IPS DF 19.7 (cell line): ENCODE measurements around the gene STX1A.
"Not testable (repeated sequence)": the region's sequence is repeated elsewhere in the genome, so short reads cannot be mapped to it uniquely, and the experiment has no call there.

Source experiments
- DNase-seq: peaks from one replicate; pipeline ENCODE4 v3.0.0-alpha.2; 2013; ENCODE audit warnings: low read depth, low spot score

The STX1A gene

GRCh38 chr7:73683056-73683787 is 36.2 kb downstream of the STX1A start, which contains the start of the genes BUD23 and DNAJC30:
TSS of gene BUD23 (plus strand) at chr7:73683597. CDS start at chr7:73683626, 29 bp downstream.
TSS of gene DNAJC30 (minus strand) at chr7:73683453. CDS start at chr7:73683423, 30 bp downstream.
- peak; percentile 84 for DNase-seq

DNA sequence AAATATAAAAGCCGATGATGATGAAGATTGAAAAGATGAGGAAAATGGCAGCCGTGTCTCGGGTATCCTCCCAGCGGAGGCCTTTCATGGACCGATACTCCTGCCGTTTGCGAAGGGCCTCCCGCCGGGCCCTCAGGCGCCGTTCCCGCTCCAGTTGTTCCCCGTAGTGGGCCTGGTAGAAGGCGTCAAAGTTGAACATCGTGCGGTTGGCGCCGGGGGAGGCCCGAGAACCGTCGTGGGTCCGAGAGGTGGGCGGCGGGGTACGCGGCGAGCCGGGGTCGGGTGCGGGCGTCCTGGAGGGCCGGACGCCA is 36.8 kb downstream of the STX1A start:
- no peak for DNase-seq

DNA sequence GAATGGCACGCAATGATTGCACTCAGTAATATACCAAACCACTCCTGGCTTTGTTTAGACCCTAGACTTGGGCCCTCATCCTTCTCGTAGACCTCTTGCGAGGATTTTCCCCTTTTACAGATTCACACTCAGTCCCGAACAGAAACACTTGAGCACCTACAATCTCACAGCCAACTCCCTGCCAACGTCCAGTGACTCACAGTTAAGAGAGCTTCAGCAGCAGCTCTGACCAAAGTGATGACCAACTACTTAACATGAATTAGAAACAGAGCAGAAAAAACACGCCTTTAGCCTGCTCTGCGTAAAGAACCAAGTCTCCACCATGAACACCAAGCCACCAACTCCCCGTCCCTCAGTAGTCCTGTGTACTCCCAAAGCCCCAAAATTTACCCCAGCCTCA is 38.4 kb downstream of the STX1A start:
- no peak for DNase-seq

DNA sequence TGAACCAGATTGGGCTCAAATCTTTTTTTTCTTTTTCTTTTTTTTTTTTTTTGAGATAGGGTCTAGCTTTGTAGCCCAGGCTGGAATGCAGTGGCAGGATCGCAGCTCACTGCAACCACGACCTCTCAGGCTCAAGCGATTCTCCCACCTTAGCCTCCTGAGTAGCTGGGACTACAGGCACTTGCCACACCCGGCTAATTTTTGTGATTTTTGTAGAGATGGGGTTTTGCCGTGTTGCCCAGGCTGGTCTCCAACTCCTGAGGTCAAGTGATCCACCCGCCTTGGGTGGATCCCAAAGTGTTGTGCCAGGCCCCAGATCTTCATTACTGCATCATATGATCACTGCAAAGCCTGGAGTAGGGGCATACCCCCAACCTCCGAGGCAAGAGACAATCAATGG is 39.0 kb downstream of the STX1A start:
- DNase-seq: no peak

DNA sequence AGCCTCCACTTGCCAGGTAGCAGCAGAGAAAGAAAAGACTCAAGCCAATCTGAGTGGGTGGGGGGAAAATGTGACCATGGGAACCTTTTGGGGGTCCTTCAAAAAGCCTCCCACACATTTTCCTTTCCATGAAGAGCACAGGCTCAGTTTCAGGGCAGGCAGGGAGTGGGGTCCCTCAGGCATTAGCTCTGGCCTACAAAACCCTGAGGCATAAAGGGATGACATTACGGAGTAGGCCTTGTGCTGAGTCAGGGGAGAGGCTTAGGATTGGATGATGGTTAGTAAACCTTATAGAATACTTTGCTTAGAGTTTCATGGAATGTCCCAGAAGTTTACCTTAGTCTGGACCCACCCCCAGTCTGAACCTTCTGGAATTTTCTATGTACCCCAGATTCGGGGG is 39.8 kb downstream of the STX1A start:
- no peak for DNase-seq

DNA sequence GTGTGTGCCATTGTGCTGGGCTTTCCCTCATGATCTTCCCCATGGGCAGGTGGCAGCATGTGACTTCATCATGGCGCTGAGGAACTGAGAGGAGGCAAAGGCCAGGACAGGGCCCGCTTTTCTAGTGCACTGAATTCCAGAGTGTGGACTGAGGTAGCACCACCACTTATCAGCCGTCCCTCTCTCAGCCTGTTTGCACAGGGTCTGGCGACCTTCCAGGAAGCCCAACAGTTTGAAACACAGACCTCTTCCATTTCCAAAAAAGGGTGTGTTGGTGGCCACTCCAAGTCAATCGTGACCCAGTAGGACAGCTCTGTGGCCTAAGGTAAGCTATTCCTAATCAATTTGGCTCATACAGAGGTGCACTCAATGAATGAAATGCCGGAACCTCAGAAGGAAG is 40.6 kb downstream of the STX1A start:
- no peak for DNase-seq

- not testable (repeated sequence) for DNase-seq
These were observed 43.4 kb downstream of the STX1A start for GRCh38 chr7:73676062-73676461.

GRCh38 chr7:73674468-73675124 is 44.9 kb downstream of the STX1A start:
- DNase-seq: no peak

GRCh38 chr7:73671857-73672445 is 47.5 kb downstream of the STX1A start:
- DNase-seq: no peak

DNA sequence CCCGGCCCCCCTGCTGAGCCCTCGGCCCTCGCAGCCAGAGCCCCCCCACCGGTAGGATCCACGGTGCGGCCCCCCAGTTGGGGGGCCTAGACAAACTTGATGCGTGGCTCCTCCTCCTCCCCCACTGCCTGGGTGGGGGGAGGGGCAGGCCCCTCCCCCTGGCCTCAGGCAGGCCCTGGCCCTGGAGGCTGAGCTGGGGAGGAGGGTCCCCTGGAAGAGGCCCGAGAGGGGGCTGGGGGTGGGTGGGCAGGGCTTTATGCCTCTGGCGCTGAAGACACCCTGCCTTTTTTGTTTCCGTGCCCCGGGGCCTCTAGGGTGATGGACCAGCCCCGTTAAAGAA is 48.2 kb downstream of the STX1A start:
- no peak for DNase-seq

DNA sequence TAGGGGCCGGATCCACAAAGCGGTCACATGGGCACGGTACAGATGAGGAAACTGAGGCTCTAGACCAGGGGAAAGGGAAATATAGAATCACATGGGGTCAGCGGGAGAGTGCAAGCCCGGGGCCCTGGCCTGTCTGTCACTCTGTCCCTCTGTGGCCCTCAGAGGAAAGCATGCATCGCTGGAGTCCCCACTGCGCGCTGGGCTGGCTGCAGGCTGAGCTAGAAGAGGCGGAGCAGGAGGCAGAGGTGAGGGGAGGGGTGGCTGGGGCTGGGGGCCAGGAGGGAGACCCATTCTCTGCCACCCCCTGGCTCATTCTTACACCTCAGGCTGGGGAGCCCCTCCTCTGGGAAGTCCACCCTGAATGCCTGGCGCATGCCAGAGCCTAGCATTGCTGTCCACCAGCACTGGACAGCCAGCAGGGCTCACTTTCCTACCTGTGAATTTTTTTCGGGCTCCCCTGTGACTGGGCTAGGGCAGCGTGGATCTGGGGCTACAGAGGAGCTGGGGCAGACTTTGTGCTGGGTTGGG is 49.5 kb downstream of the STX1A start:
- no peak for DNase-seq

DNA sequence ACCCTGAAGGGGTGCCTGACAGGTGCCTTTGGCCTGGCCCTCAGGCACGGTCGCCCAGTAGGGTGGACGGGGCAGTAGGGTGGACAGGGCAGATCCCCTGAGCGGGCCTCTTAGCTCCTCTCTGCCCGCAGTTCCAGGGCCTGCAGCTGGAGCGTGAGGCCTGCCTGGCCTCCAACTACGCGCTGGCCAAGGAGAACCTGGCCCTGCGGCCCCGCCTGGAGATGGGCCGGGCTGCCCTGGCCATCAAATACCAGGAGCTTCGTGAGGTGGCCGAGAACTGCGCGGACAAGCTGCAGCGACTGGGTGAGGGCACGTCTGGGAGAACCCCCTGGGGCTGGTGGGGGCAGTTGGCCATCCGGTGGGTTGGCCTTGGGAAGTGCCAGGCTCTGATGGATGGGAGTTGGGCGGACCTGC is 50.2 kb downstream of the STX1A start:
- DNase-seq: no peak

DNA sequence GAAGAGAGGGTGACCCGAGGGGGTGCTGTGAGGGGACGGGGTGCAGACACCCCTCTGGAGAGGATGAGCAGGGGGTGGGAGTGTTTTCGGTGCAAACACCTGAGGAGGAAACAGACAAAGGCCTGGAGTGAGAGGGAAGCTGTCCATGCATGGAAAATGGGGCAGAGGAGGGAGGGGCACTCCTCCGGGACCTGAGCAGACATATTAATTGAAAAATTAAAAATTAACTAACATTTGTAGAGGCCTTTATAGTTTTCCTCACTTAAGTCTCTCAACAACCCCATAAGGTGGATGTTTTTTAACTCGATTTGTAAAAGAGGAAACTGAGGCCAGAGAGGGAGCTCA is 50.6 kb downstream of the STX1A start:
- DNase-seq: no peak

GRCh38 chr7:73668103-73668885 is 51.2 kb downstream of the STX1A start:
- DNase-seq: no peak

DNA sequence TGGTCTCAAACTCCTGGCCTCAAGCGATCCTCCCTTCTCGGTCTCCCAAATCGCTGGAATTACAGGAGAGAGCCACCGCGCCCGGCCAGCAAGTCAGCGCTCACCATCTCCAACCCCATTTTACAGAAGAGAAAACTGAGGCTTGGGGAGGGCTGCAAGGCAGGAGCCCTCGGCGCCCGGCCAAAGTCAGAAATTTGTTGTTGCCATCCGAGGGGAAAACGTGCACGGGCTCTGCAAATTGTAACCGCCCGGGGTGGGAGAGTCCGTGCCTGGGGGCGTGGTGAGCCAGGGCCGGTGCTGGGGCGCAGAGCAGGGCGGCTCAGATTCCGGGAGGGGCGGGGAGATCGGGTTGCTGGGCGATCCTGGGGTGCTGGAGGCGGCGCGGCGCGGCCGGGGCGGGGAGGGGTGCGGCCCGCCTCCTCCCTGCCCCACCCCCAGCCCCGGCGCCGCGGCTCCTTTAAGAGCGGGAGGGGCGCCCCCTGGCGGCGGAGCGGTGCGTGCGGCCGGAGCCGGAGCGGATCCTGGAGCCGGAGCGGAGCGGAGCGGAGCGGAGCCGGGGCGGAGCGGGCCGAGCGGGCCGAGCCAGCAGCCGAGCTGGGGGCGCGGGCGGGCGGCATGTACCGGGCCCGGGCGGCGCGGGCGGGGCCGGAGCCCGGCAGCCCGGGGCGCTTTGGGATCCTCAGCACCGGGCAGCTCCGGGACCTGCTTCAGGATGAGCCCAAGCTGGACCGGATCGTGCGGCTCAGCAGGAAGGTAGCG is 51.9 kb downstream of the STX1A start, which contains the start of gene VPS37D:
Gene VPS37D (plus strand): TSS at position 488 of the 759 bp plus-strand sequence. CDS start 128 bp downstream, at position 616.
- peak; percentile 23 for DNase-seq

GRCh38 chr7:73663033-73663432 is 56.4 kb downstream of the STX1A start:
- no peak for DNase-seq

- not testable (repeated sequence) for DNase-seq
These were observed 58.9 kb downstream of the STX1A start for GRCh38 chr7:73660594-73660993.

DNA sequence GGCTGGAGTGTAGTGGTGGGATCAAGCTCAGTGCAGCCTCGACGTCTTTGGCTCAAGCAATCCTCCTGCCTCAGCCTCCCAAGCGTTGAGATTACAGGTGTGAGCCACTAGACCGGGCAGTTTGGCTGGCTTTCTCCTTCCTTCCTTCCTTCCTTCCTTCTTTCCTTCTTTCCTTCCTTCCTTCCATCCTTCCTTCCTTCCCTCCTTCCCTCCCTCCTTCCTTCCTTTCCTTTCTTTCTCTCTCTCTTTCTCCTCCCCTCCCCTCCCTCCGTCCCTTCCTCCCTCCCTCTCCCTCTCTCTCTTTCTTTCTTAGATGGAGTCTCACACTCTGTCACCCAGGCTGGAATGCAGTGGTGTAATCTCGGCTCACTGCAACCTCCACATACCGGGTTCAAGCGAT is 59.5 kb downstream of the STX1A start:
- DNase-seq: no peak

- DNase-seq: not testable (repeated sequence)
These were observed 64.2 kb downstream of the STX1A start for GRCh38 chr7:73655309-73655708.

DNA sequence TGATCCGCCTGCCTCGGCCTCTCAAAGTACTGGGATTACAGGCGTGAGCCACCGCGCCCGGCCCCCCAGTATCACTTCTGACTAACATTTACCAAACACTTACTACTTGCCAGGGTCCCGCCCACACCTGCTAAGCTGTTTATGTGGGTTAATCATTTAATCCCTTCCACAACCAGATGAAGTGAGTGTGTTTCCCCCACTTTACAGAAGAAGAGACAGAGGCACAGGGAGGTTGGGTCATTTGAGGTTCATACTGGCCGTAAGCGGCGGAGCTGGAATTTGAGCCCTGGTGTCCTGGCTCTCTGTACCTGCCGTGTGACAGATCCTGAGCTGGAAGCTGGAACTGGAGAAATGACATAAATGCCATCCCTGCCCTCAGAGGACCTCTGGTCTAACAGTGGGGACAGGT is 66.9 kb downstream of the STX1A start:
- DNase-seq: no peak

- DNase-seq: no peak
These were observed 68.9 kb downstream of the STX1A start for GRCh38 chr7:73650524-73650923.
